Activated CD8-positive, alpha-beta T cell treated with anti-CD3 and anti-CD28 coated beads, Interleukin-2, amount 10 ng/mL, durations not matched to agents 7 days and 5 days (primary cell): ENCODE measurements around the gene GDPD5. TPM values are rescaled to one million over a fixed set of nuclear protein-coding genes. Genes with fewer than 3 reads are reported as not detected.

Experiments used
- ATAC-seq: fragments of 150-1000 bp; cut with Tn5 transposase; one replicate; pipeline ENCODE4 v1.10.0; 2021; ENCODE audit warnings: moderate library complexity
- CTCF ChIA-PET: fragments of 350-600 bp; sonication (Branson Sonifier 250); formaldehyde crosslinking; loops from one replicate; lab custom pipeline; 2021; ENCODE audit warnings: antibody characterized with exemption; lab: Charles Lee
- POLR2A ChIA-PET: fragments of 350-600 bp; sonication (Branson Sonifier 250); formaldehyde crosslinking; loops from one replicate; lab custom pipeline; 2021; ENCODE audit warnings: antibody characterized with exemption; lab: Charles Lee
- DNase-seq: peaks from one replicate; pipeline ENCODE4 v3.0.0-alpha.2; 2020
- H3K27ac Mint-ChIP-seq: one replicate; pipeline ENCODE4 v1.8.0; 2021; ENCODE audit warnings: mild to moderate bottlenecking, mixed read lengths
- H3K27me3 Mint-ChIP-seq: one replicate; pipeline ENCODE4 v1.8.0; 2021; ENCODE audit warnings: low read depth, mixed read lengths
- H3K36me3 Mint-ChIP-seq: one replicate; pipeline ENCODE4 v1.8.0; 2021; ENCODE audit warnings: low read depth, mixed read lengths
- H3K4me1 Mint-ChIP-seq: one replicate; pipeline ENCODE4 v1.8.0; 2021; ENCODE audit warnings: low read depth, mixed read lengths
- H3K4me3 Mint-ChIP-seq: one replicate; pipeline ENCODE4 v1.8.0; 2021; ENCODE audit warnings: mild to moderate bottlenecking, mixed read lengths
- H3K9me3 Mint-ChIP-seq: one replicate; pipeline ENCODE4 v1.8.0; 2022; ENCODE audit warnings: mixed read lengths; ENCODE audit not compliant: insufficient read depth
- total RNA-seq, 2 experiments: library from RNA; stranded (reverse); gene quantifications; one replicate each; pipeline ENCODE4 v1.2.3, GENCODE V29; 2021

GDPD5 gene
- total RNA-seq, 2 experiments from 2014 or later, result 23.1 to 26.6 TPM

- ChIA-PET POLR2A (no interaction called here), CTCF (no interaction called here)
- H3K27ac Mint-ChIP-seq, result no peak overlapping the region
These were observed 45.3 kb downstream of the GDPD5 start for GRCh38 chr11:75480185-75481175.

GRCh38 chr11:75479597-75480145, 46.1 kb downstream of the GDPD5 start:
- H3K27me3 Mint-ChIP-seq, result no peaks in the 10 kb centered on the region
- no peaks in the 10 kb centered on the region for H3K9me3 Mint-ChIP-seq
- ATAC-seq (no peak), DNase-seq (no peak)
- ChIA-PET CTCF (no interaction called here), POLR2A (no interaction called here)
- no peak overlapping the region for H3K27ac Mint-ChIP-seq
- peaks cover 29% of the 10 kb centered on the region for H3K4me1 Mint-ChIP-seq
- no peak overlapping the region for H3K4me3 Mint-ChIP-seq
- H3K36me3 Mint-ChIP-seq, result no peaks in the 10 kb centered on the region

More at GRCh38 chr11:75480185-75481175, 45.3 kb downstream of the GDPD5 start:
- H3K27me3 Mint-ChIP-seq, result no peaks in the 10 kb centered on the region
- H3K36me3 Mint-ChIP-seq, result no peaks in the 10 kb centered on the region
- H3K9me3 Mint-ChIP-seq, result no peaks in the 10 kb centered on the region
- no peak overlapping the region for H3K4me3 Mint-ChIP-seq
- DNase-seq (no peak), ATAC-seq (no peak)
- H3K4me1 Mint-ChIP-seq, result peaks cover 21% of the 10 kb centered on the region

GRCh38 chr11:75478783-75479596, 46.8 kb downstream of the GDPD5 start:
- no peak overlapping the region for H3K4me3 Mint-ChIP-seq
- DNase-seq, result no peak
- no peaks in the 10 kb centered on the region for H3K27me3 Mint-ChIP-seq
- ChIA-PET CTCF (no interaction called here), POLR2A (no interaction called here)
- no peak for ATAC-seq
- no peak overlapping the region for H3K27ac Mint-ChIP-seq
- peaks cover 35% of the 10 kb centered on the region for H3K4me1 Mint-ChIP-seq
- H3K9me3 Mint-ChIP-seq, result no peaks in the 10 kb centered on the region
- no peaks in the 10 kb centered on the region for H3K36me3 Mint-ChIP-seq

GRCh38 chr11:75477614-75477935, 48.2 kb downstream of the GDPD5 start:
- CTCF ChIA-PET, result interaction anchor here (1.4 kb wide), 1 partner anchor 48 kb away, joined by 7 read pairs; the partner anchor contains the start of gene GDPD5
- no peaks in the 10 kb centered on the region for H3K27me3 Mint-ChIP-seq
- peaks cover 35% of the 10 kb centered on the region for H3K4me1 Mint-ChIP-seq
- H3K9me3 Mint-ChIP-seq, result no peaks in the 10 kb centered on the region
- no peak overlapping the region for H3K27ac Mint-ChIP-seq
- H3K4me3 Mint-ChIP-seq, result no peak overlapping the region
- no peaks in the 10 kb centered on the region for H3K36me3 Mint-ChIP-seq
- DNase-seq (no peak), ATAC-seq (no peak)
- POLR2A ChIA-PET, result interaction anchor here (0.8 kb wide), 1 partner anchor 161 kb away, joined by 3 read pairs; no protein-coding TSS in a partner anchor

- ATAC-seq, result no peak
- POLR2A ChIA-PET, result interaction anchor here (0.8 to 1.3 kb wide), 3 partner anchors 15 to 77 kb away, joined by 3 to 6 read pairs (median 3); no protein-coding TSS in a partner anchor
- H3K36me3 Mint-ChIP-seq, result no peaks in the 10 kb centered on the region
These were observed 48.8 kb downstream of the GDPD5 start for GRCh38 chr11:75476739-75477613.

GRCh38 chr11:75475767-75476650, 49.7 kb downstream of the GDPD5 start:
- CTCF ChIA-PET, result interaction anchor here (0.6 to 1.7 kb wide), 13 partner anchors 9 to 502 kb away, joined by 3 to 13 read pairs (median 4); partner anchors contain the start of gene GDPD5
- H3K27me3 Mint-ChIP-seq, result no peaks in the 10 kb centered on the region
- no peaks in the 10 kb centered on the region for H3K9me3 Mint-ChIP-seq
- POLR2A ChIA-PET, result interaction anchor here (0.9 to 1.4 kb wide), 6 partner anchors 14 to 76 kb away, joined by 3 to 6 read pairs (median 4); no protein-coding TSS in a partner anchor
- H3K27ac Mint-ChIP-seq, result peak overlapping the region; percentile 98
- DNase-seq (peak; percentile 75), ATAC-seq (peak; percentile 86)
- peak overlapping the region; percentile 70 for H3K4me3 Mint-ChIP-seq
- no peaks in the 10 kb centered on the region for H3K36me3 Mint-ChIP-seq
- peaks cover 35% of the 10 kb centered on the region for H3K4me1 Mint-ChIP-seq

More at GRCh38 chr11:75476739-75477613, 48.8 kb downstream of the GDPD5 start:
- no peaks in the 10 kb centered on the region for H3K27me3 Mint-ChIP-seq
- DNase-seq, result no peak
- H3K9me3 Mint-ChIP-seq, result no peaks in the 10 kb centered on the region
- no peak overlapping the region for H3K4me3 Mint-ChIP-seq
- peak overlapping the region; percentile 98 for H3K27ac Mint-ChIP-seq
- H3K4me1 Mint-ChIP-seq, result peaks cover 35% of the 10 kb centered on the region
- CTCF ChIA-PET, result interaction anchor here (1.4 to 1.7 kb wide), 2 partner anchors 49 to 55 kb away, joined by 7 to 9 read pairs; partner anchors contain the start of gene GDPD5

- Mint-ChIP-seq H3K9me3 (no peaks in the 10 kb centered on the region), H3K4me1 (peaks cover 35% of the 10 kb centered on the region), H3K36me3 (no peaks in the 10 kb centered on the region), H3K27ac (peak overlapping the region; percentile 98), H3K27me3 (no peaks in the 10 kb centered on the region), H3K4me3 (peak overlapping the region; percentile 70)
- CTCF ChIA-PET, result interaction anchor here (1.0 to 1.7 kb wide), 11 partner anchors 8 to 199 kb away, joined by 3 to 13 read pairs (median 4); partner anchors contain the start of gene GDPD5
- DNase-seq (peak; percentile 94), ATAC-seq (peak; percentile 90)
- POLR2A ChIA-PET, result interaction anchor here (0.9 to 1.4 kb wide), 6 partner anchors 13 to 75 kb away, joined by 3 to 6 read pairs (median 4); no protein-coding TSS in a partner anchor
These were observed 50.6 kb downstream of the GDPD5 start for GRCh38 chr11:75474878-75475766.

GRCh38 chr11:75474240-75474639, 51.5 kb downstream of the GDPD5 start:
- Mint-ChIP-seq H3K27ac (peak overlapping the region; percentile 48), H3K36me3 (no peaks in the 10 kb centered on the region), H3K4me3 (no peak overlapping the region), H3K9me3 (no peaks in the 10 kb centered on the region), H3K27me3 (no peaks in the 10 kb centered on the region), H3K4me1 (peaks cover 35% of the 10 kb centered on the region)
- no peak for DNase-seq
- ChIA-PET POLR2A (no interaction called here), CTCF (no interaction called here)
- no peak for ATAC-seq

GRCh38 chr11:75473684-75474083, 52.1 kb downstream of the GDPD5 start:
- ChIA-PET POLR2A (no interaction called here), CTCF (no interaction called here)
- H3K27me3 Mint-ChIP-seq, result no peaks in the 10 kb centered on the region
- H3K9me3 Mint-ChIP-seq, result no peaks in the 10 kb centered on the region
- no peak for ATAC-seq
- H3K36me3 Mint-ChIP-seq, result no peaks in the 10 kb centered on the region
- peak overlapping the region; percentile 4 for H3K27ac Mint-ChIP-seq
- DNase-seq, result no peak
- H3K4me3 Mint-ChIP-seq, result no peak overlapping the region
- peaks cover 39% of the 10 kb centered on the region for H3K4me1 Mint-ChIP-seq
